ENCODE data around the gene PDRG1.

Gene PDRG1

DNA sequence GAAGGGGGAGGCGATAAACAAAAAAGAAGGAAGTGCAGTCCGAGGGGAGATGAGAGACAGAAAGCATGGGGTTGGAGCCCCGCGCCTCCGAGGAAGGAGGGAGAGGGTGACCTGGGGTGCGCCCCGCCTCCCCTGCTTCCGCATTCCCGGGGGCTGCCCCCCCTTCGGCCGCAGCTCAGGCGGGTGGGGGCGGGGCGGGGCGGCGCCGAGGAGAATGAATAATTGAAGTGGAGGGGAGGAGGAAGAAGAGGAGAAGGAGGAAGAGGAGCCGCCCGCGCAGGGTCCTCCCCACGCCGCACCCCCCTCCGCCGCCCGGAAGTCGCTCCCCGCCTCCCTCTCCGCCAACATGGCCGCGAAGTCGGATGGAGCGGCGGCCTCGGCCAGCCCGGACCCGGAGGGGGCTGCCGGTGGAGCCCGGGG is 16.0 kb upstream of the PDRG1 start, which contains the start of gene XKR7:
XKR7 (plus strand) TSS at position 322 of the 420 bp plus-strand sequence; CDS start at position 347, 25 bp downstream.
- FAIRE-seq (no peak), DNase-seq (ENCODE audit: extremely low spot score, insufficient read length, low read depth) (no peak)

DNA sequence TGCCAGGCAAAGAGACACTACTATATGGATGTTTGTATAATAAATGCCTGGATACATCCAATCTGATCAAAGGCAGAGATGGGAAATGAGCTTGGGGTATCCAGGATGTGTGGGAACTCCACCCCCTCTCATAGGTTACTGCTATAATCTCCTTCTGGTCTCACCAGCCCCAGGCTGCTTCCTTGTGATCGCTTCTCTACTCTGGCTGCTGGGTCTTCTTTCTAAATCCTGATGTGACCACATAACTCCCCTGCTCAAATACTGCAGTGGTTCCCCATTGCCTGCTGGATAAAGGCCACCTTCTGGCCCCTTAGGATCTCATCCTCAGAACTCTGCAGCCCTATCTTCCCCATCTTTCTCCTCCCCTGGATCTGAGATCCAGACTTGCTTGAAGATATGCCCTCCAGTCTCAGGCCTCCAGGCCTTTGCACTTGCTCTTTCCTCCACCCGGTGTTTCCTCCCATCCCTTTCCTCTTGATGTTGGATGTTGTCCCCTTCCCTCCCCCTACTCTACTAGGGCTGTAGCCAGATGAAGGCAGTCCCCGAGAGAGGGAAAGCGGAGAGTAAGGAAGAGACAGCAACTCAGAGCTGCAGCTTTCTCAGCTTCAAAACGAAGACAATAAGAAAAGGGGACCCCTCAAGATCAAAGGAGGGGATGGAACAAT is 15.3 kb upstream of the PDRG1 start:
- DNase-seq (ENCODE audit: extremely low spot score, insufficient read length, low read depth) (no peak), FAIRE-seq (no peak)

DNA sequence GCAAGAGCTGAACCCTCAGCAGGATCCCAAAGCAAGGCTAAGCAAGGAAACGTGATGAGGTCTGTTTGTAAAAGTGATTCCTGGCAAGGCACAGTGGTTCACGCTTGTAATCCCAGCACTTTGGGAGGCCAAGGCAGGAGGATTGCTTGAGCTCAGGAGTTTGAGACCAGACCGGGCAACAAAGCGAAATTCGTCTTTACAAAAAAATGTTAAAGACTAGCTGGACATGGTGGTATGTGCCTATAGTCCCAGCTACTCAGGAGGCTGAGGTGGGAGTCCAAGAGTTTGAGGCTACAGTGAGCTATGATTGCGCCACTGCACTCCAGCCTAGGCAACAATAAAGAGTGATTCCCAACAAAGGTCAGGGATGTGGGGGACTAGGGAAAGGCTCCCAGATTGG is 12.0 kb upstream of the PDRG1 start:
- DNase-seq (ENCODE audit: extremely low spot score, insufficient read length, low read depth) (no peak), FAIRE-seq (no peak)

DNA sequence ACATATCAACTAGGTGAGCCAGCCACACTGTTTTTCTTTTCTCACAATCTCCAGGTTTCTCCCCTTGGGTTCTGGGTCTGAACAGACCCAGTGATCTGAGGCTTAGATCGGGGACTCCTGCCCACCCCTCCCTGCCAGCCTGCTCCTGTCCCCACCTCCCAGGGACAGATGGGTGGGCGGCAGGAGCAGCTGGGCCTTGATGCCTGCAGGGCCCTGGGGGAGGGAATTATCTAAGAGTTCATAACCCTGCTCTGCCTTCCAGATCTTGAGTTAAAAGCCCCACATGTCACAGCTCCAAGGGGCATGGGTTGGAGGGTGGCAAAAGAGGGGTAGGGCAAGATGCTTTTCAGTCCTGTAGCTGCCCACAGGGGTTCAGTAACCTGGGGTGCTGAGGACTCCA is 10.9 kb upstream of the PDRG1 start:
- FAIRE-seq = no peak
- no peak for DNase-seq (ENCODE audit: extremely low spot score, insufficient read length, low read depth)

DNA sequence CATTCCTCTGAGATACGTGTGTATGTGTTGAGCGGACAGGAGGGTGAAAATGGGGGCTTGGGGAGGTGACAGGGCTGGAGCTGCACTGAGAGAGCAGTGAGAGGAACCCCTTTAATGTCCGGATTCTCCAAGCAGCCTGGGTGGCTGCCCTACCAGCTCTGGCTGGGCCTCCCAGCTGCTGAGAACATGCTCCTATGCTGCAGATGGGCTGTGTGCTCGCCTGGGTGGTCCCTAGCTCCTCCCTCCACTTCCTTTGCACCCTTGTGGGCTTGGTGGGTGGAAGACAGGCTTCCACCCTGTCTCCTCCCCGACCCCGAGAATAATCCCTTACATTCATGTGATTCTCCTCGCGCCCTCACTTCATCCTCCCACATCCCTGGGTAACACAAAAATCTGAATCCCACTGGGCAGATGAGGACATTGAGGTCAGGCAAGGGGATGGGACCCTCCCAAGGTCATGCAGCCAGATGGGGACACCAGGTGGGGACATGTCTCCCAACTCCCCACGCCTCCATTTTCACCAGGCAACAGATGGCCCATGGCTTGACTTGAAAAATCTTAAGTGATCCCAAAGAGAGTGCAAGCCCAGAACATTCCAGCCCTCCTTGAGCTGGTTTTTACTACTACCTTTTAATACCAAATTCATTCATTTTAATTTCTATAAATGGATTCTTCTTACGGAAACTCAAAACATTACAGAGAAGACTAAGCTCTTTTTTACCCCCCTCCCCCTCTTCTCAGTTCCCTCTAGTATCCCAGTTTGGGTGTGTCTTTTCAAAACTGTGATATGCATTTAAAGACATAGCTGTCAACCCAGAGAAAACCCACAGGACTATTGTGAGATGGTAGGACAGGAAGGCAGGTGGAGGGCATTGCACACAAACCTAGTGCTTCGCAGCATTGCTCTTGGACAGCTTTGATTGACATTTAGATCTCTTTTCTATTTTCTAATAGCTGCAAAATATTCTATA is 5.0 kb upstream of the PDRG1 start:
- FAIRE-seq (no peak), DNase-seq (ENCODE audit: extremely low spot score, insufficient read length, low read depth) (no peak)

DNA sequence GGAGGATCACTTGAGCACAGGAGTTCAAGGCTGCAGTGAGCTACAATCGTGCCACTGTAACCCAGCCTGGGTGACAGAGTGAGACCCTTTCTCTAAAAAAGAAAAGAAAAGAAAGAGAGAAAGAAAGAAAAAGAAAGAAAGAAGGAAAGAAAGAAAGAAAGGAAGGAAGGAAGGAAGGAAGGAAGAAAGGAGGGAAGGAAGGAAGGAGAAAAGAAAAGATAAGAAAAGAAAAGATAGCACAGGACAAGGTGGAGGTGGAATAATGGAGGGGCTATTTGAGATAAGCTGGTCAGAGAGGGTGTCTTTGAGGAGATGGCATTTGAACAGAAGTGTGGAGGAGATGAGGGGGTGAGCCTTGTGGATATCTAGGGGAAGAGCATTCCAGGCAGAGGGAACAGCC is 2.7 kb upstream of the PDRG1 start:
- DNase-seq (ENCODE audit: extremely low spot score, insufficient read length, low read depth) (no peak), FAIRE-seq (no peak)

DNA sequence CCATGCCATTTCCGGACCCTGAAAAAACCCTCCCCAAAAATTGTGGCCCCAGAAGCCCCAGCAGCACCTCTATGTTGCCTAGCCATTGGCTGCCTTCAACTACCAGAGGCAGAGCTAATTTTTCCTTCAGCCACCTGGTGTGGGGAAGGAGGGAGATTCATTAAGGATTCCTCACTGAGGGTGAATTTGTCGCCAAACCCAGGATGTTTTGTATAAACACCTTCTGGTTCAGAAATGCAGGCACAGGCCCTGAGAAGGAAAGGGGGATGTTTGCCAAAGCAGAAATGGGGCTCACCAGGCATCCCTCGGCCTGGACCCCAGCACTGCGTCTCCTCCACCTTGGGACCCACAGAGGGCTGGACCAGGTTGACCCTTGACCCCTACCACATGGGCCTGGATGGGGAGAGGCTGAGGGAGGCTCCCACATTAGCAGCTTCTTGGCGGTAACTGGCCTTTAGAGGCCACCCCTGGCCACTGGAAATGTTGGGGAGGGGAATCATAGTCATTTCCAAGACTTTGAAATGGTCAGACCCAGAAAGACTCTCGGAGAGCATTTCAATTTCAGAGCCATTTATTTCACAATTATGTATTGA is 1.8 kb upstream of the PDRG1 start:
- FAIRE-seq (no peak), DNase-seq (ENCODE audit: extremely low spot score, insufficient read length, low read depth) (no peak)

DNA sequence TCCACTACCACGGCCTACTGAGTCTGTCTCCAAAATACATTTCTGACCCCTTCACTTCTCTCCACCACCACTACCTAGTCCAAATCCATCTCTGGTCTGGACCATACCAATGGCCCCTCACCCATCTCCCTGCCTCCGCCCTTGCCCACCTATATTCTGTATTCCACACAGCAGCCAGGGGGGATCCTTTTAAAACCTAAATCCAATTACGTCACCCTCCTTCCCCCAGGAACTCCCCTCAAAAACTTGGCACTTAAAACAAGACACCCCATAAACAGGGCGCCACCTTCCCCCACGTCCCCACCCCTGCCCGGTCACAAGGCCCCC is 680 bp downstream of the PDRG1 start:
- DNase-seq (ENCODE audit: extremely low spot score, insufficient read length, low read depth) (no peak), FAIRE-seq (no peak)

DNA sequence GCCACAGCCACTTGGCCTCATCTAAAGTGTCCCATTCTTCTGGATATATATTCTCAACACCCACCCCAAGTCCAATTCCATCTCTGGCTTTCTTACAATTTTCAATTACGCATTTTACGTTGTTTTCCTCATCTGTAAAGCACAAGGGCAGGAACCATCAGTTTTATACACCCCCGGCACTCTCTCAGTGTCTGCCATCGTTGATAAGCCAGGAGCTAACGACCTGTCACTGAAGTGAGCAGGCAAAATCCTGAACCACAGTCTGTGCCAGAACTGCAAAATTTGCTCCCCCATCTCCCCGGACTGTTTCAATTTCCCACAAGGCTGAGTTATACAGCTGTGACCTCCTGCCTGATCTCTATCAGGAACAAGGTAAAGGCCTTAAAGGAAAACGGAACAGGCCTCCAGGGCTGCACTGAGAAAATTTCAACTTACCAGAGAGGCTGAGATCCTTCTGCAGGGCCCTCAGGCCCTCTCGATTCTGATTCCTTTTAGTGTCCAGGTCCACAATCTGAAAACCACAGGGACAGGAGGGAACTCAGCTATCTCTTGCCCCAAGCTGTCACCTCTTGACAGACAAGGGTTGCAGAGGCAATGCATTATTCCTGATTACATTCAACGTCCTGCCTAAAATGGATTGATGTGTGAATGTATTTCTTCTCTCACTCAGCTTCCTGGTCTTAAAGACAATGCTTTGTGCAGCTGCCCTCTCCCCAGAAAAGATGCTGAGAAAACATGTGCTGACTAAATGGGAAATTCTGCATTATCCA is 1.8 kb downstream of the PDRG1 start:
- DNase-seq (ENCODE audit: extremely low spot score, insufficient read length, low read depth) (no peak), FAIRE-seq (no peak)

DNA sequence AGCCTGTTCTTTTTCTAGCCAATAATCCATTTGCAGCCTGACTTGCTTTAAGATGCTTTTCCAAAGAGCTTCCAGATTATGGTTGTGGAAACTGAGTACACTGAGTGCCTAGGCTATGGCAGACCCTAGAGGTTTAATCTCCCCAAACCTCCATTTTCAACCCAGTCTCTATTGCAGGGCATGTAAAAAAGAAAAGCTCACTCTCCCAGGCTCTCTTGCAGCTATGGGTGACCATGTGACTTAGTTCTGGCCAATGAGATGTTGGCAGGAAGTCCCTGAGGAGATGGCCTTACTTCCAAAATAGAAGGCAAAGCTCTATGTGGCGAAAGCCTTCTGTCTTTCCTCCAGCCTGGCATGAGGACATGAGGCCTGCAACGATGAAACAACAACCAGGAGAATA is 3.8 kb downstream of the PDRG1 start:
- DNase-seq (ENCODE audit: extremely low spot score, insufficient read length, low read depth) (no peak), FAIRE-seq (no peak)

DNA sequence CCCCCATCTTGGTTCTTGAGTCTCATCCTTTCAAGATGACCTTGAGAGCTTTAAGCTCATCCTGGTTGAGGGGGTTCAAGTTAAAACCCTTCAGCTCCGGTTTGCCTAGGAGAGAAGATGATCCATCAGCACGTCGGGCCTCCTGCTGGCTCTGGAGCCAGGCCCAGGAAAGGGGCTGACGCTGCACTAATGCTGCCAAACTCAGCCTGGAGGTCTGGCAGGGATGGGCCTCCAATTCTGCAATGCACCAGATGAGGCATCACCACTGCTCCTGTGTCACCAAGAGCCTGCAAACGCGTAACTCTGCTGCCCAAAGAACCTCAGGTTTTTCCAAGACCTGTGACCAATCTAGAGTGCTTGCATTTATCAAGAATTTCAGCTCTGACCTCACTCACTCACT is 6.1 kb downstream of the PDRG1 start:
- no peak for DNase-seq (ENCODE audit: extremely low spot score, insufficient read length, low read depth)
- FAIRE-seq = no peak

DNA sequence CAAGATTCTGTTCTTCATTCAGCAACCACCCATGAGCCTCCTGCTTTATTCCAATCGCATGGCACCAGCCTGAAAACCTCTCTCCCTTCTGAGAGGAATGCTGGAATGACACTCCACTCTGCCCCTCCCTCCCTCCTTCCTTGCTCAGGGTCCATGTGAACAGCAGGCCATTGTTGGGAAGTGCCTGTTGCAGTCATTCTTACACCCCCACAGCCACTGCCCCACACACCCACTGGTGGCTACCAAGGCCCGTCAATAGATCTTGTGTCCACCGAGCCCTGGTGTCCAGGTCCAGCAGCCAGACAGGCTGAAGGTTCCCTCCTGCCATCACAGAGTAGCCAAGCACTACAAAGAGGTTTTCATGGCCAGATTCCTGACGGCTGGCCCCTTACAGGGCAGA is 6.5 kb downstream of the PDRG1 start:
- DNase-seq (ENCODE audit: extremely low spot score, insufficient read length, low read depth) (no peak), FAIRE-seq (no peak)

DNA sequence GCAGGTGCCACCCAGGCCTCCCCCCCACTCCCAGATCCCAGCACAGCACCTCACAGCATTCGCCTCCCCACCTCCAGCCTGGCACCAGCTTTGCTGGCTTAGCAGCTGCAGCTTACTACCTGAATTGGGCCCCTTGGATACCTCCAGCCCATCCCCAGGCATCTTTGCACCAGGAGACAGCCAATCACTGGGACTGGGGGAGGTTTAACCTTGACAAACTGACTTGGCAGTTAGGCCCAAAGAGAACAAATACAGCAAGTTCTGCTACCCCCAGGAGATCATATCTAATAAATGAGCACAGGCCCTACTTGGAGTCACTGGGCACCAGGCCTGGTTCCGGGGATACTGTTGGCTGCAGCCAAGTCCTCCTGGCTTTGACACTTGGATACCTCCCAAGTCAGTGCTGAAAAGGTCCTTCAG is 8.8 kb downstream of the PDRG1 start:
- FAIRE-seq (no peak), DNase-seq (ENCODE audit: extremely low spot score, insufficient read length, low read depth) (no peak)

DNA sequence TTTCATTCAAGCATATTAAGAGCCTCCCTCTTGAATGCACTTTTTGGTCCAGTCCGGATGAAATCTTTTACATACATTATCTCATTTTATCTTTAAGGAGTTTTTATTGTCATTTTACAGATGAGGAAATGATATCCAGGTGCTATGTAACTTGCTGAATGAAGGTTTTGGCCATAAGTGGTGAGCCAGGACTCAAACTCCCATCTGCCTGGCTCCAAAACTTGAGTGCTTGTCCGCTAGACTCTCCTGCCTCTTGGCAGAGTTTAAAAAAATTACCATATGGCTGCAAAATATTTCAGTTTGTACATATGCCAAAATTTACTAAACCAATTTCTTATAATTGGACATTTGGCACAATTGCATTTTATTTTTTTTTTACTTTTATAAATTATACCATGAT is 12.2 kb downstream of the PDRG1 start:
- no peak for DNase-seq (ENCODE audit: extremely low spot score, insufficient read length, low read depth)
- FAIRE-seq = no peak

DNA sequence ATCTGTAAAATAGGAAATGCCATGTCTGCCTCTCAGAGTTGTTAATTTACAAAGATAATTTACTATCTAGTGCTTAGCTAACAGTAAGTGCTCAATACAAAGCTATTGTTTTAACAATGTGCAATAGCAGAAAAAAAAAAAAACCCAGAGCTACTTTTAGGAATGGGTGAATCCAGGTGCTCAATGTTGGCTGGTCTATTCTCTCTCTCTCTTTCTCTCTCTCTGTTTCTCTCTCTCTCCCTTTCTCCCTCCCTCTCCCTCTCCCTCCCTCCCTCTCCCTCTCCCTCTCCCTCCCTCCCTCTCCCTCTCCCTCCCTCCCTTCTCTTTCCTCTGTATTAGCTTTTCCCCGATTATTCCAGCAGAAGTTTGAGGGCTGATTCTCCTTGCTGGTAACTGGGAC is 14.0 kb downstream of the PDRG1 start:
- DNase-seq (ENCODE audit: extremely low spot score, insufficient read length, low read depth) (no peak), FAIRE-seq (no peak)

DNA sequence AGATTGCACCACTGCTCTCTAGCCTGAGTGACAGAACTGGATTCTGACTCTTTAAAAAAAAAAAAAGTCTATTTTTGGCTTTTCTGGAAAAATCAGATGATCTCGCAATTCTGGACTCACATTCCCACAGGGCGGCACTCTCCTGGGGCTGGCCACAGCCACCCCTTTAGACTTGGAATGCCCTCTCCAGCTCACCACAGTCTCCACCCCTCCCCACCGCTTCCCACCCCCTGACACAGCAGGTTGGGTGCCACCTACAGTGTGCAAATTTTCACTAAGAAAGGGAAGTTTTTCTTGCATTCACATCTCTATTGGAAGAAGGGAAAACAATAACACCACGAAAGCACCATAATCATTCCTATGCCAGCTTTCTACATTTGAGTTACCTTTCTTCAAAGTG is 15.4 kb downstream of the PDRG1 start:
- no peak for DNase-seq (ENCODE audit: extremely low spot score, insufficient read length, low read depth)
- FAIRE-seq = no peak

DNA sequence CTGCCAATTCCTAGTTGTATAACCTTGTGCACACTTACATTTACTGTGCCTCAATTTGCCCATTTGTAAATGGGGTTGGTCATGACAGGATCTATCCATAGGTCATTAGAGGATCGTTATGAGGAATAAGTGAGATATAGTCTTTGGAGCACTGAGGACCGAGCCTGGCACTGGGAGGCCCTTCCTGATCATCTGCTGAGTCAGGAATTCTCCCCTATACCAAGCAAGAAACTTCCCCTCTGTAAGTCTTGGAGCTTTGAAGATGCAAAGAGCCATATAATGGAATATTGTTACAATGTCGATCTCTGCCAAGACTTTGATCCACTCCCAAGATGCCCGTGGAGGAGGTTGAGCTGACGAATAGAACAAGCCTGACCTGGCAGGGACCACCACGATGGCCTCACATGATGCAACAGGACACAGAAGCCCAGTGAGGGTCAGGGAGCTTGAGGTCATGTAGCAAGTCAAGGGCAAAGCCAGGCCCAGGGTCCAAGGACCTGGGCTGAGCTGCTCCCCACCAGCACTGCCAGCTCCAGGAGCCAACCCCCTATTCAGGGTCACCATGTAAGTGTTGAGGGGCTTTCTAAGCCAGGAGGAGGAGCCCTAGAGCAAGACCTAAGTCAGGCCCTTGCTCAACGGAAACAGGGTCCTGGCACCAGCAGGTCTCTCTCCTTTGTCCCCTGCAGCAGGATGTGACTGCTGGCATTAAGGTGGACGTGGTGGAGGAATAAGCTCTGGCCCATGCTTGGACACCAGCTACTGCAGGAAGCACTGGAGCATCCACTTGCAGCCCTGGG is 16.7 kb downstream of the PDRG1 start:
- no peak for FAIRE-seq

DNA sequence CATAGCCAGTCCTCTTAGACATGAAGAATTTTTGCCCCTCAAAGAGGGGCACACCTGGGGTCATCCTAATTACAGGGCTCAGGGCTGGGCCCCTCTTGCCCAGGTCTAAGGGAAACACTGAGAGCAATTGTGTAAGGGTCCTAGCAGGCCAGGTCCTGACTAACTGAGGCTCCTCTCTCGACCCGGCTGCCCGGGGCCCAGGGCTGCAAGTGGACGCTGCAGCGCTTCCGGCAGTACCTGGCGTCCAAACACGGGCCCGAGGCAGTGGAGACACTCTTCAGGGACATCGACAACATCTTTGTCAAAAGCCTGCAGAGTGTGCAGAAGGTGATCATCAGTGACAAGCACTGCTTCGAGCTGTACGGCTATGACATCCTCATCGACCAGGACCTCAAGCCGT is 17.4 kb downstream of the PDRG1 start:
- FAIRE-seq (no peak), DNase-seq (ENCODE audit: extremely low spot score, insufficient read length, low read depth) (no peak)

More for the DNA sequence above, 16.7 kb downstream of the PDRG1 start:
- DNase-seq (ENCODE audit: extremely low spot score, insufficient read length, low read depth) = no peak

DNA sequence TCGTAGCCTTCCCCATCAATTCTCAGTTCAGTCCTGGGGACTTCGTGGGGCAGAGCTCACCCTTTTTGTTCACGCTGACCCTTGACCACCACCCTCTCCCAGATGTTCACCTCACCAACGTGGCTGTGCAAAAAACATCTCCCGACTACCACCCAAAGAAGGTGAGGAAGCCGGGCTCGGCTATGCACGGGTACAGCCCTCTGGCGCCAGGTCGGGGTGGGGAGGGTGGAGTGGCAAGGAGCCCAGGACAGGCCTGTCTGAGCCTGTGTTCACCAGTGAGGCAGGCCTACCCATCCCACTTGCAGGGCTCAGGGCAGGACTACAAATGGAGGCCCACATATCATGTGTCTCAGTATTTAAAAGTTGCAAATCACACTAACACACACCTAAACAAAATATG is 18.1 kb downstream of the PDRG1 start:
- DNase-seq (ENCODE audit: extremely low spot score, insufficient read length, low read depth) (no peak), FAIRE-seq (no peak)

DNA sequence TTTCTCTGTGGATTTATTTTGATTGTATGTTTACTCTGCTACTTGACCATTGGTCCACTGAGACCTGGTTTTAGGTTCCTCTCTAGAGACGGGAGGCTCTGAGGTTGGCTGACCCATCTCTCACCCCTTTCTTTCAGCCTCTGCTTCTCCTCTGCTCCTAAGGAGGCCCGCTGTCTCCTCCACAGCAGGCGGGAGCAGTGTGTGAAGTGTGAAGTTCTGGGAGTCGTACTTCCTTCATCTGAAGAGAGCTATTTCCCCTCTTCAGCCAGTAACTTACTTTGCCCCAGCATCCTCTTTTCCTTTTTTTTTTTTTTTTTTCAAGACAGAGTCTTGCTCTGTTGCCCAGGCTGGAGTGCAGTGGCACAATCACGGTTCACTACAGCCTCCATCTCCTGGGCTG is 21.1 kb downstream of the PDRG1 start:
- DNase-seq (ENCODE audit: extremely low spot score, insufficient read length, low read depth) (no peak), FAIRE-seq (no peak)

Measured in GM18507 (cell line).